H1 (cell line): Measurements from ENCODE around the gene ZNF524. TPM values are rescaled to one million over a fixed set of nuclear protein-coding genes. Genes with fewer than 3 reads are reported as not detected.

Experiments used
- ATF3 ChIP-seq: IDR thresholded peaks from 2 replicates; pipeline ENCODE4 v1.6.1; 2011; ENCODE audit warnings: low read depth, mild to moderate bottlenecking, low read length; ENCODE audit not compliant: insufficient read depth
- HDAC2 ChIP-seq, 2 experiments: fragments of 300-600 bp in 1 of 2; sonication (generic) in 1 of 2; IDR thresholded peaks; 2 replicates each; pipeline ENCODE4 v1.6.1; 2011 to 2012; ENCODE audit warnings: low read depth in 2 of 2, low read length in 2 of 2, mild to moderate bottlenecking in 2 of 2, moderate library complexity in 2 of 2, borderline replicate concordance in 1 of 2, inconsistent platforms in 1 of 2
- MAFK ChIP-seq: IDR thresholded peaks from 2 replicates; pipeline ENCODE4 v1.6.1; 2012; ENCODE audit warnings: low read depth, mild to moderate bottlenecking, improper control_type of control experiment, low read length
- SIN3A ChIP-seq, 2 experiments: IDR thresholded peaks in 1 of 2; conservative IDR thresholded peaks in 1 of 2; 2 replicates each; pipeline ENCODE4 v1.6.1; 2011 to 2012; ENCODE audit warnings: low read length in 2 of 2, improper control_type of control experiment in 1 of 2, low read depth in 1 of 2, mild to moderate bottlenecking in 1 of 2
- SIRT6 ChIP-seq: IDR thresholded peaks from one replicate; pipeline ENCODE4 v1.7.1; 2012; ENCODE audit warnings: low read length, inconsistent platforms
- SP4 ChIP-seq: IDR thresholded peaks from 2 replicates; pipeline ENCODE4 v1.6.1; 2012; ENCODE audit warnings: low read length, inconsistent platforms
- USF2 ChIP-seq: IDR thresholded peaks from 2 replicates; pipeline ENCODE4 v1.6.1; 2011; ENCODE audit warnings: low read length, improper control_type of control experiment
- polyA plus RNA-seq, 7 experiments: library from polyadenylated mRNA; depleted of rRNA in 3 of 7; stranded (reverse) in 5 of 7; unstranded in 2 of 7; fragments of >200 nt in 5 of 7; fragments of 200-250 nt in 2 of 7; gene quantifications; 1 replicate in 5 of 7; 2 replicates in 1 of 7; 4 replicates in 1 of 7; pipeline versions ENCODE4 v1.2.1 to v1.2.3, GENCODE V29; 2011 to 2013; ENCODE audit warnings: missing spikeins in 2 of 7, mixed read lengths in 2 of 7
- total RNA-seq: library from RNA; stranded (reverse); fragmentation: NEBNext Ultra II Directional; extraction: Animal tissue kit (Norgen Biotek cat#: 25700); gene quantifications from 2 replicates; pipeline ENCODE4 v1.2.1, GENCODE V29; 2021

The ZNF524 gene
- total and polyA plus RNA-seq, 2 of the 8 experiments (the other 6 are each of a cell fraction or from before 2014, with no cell fraction given) = 4.4 to 4.7 TPM

- no peak for TF ChIP-seq USF2
- no peak for TF ChIP-seq HDAC2 (IDR thresholded peaks at IDR 0.05; ENCODE audit: borderline replicate concordance in 1 of 2, low read depth in 2 of 2, low read length in 2 of 2)
- no peak for TF ChIP-seq MAFK
- no peak for TF ChIP-seq SIN3A (conservative IDR thresholded peaks at IDR 0.05 in 1 of 2, IDR thresholded peaks at IDR 0.05 in 1 of 2; ENCODE audit: low read depth in 1 of 2, low read length in 2 of 2)
- TF ChIP-seq SP4 = no peak
- TF ChIP-seq SIRT6 = no peak
- no peak for TF ChIP-seq ATF3
Observed at GRCh38 chr19:55614711-55615542, 14.8 kb downstream of the ZNF524 start (continued).
